Esophagus muscularis mucosa (tissue), 3 donors: ENCODE measurements around the gene PTPRN2.

ENCODE experiments used
- POLR2AphosphoS5 ChIP-seq, 2 donors: sonication (generic); formaldehyde crosslinking; IDR thresholded peaks; one replicate each; pipeline ENCODE4 v1.6.1; 2017; ENCODE audit warnings: antibody characterized with exemption in 2 of 2
- TF ChIP-seq, protein P1 (sequence below), 3 experiments: fragments of 200-600 bp in 2 of 3; fragments of 450-650 bp in 1 of 3; sonication (generic) in 2 of 3; IDR thresholded peaks; one replicate each; pipeline ENCODE4 v1.5.1; 2017 to 2019; ENCODE audit warnings: antibody characterized with exemption in 3 of 3, mild to moderate bottlenecking in 2 of 3, moderate library complexity in 1 of 3

DNA sequence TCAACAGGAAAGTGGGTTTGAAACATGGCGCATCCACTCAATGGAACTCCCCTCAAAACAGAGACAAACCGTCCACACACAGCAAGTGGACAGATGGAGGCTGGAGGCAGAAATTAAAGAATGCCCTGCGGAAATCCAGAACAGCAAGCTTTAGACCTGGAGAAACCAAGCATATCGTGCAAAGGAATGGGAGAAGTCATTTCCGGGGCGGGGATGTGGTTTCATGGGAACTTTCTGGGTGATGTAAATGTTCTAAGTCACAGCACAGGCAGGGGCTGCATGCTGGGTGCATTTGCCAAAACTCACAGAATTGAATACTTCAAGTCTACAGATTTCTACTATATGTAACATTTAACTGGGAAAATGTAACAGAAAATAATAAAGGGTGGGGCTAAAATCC, 213.0 kb downstream of the PTPRN2 start:
- TF ChIP-seq, protein P1, sequence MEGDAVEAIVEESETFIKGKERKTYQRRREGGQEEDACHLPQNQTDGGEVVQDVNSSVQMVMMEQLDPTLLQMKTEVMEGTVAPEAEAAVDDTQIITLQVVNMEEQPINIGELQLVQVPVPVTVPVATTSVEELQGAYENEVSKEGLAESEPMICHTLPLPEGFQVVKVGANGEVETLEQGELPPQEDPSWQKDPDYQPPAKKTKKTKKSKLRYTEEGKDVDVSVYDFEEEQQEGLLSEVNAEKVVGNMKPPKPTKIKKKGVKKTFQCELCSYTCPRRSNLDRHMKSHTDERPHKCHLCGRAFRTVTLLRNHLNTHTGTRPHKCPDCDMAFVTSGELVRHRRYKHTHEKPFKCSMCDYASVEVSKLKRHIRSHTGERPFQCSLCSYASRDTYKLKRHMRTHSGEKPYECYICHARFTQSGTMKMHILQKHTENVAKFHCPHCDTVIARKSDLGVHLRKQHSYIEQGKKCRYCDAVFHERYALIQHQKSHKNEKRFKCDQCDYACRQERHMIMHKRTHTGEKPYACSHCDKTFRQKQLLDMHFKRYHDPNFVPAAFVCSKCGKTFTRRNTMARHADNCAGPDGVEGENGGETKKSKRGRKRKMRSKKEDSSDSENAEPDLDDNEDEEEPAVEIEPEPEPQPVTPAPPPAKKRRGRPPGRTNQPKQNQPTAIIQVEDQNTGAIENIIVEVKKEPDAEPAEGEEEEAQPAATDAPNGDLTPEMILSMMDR (IDR thresholded peaks at IDR 0.05) = no peak
- TF ChIP-seq POLR2AphosphoS5 (IDR thresholded peaks at IDR 0.05) = no peak
